GM13977 (cell line): Measurements from ENCODE around the gene VDAC1.

ENCODE experiments used
- DNase-seq: peaks from one replicate; pipeline ENCODE4 v3.0.0; 2012; ENCODE audit warnings: low spot score
- CTCF ChIP-seq: IDR thresholded peaks from 2 replicates; pipeline ENCODE4 v1.5.1; 2012; ENCODE audit warnings: mild to moderate bottlenecking, control low read depth; ENCODE audit not compliant: insufficient read depth; ENCODE audit errors: extremely low read depth, missing control alignments
- in situ Hi-C: fragments of 300-500 bp; cut with MboI; formaldehyde crosslinking; loops from one replicate; pipeline ENCODE4 v1.12.0; 2022; ENCODE audit warnings: low sequenced_read_pairs, low pct_unique_long_range_greater_than_20kb, mixed read lengths, inconsistent platforms; ENCODE audit not compliant: unreplicated experiment

VDAC1 gene

DNA sequence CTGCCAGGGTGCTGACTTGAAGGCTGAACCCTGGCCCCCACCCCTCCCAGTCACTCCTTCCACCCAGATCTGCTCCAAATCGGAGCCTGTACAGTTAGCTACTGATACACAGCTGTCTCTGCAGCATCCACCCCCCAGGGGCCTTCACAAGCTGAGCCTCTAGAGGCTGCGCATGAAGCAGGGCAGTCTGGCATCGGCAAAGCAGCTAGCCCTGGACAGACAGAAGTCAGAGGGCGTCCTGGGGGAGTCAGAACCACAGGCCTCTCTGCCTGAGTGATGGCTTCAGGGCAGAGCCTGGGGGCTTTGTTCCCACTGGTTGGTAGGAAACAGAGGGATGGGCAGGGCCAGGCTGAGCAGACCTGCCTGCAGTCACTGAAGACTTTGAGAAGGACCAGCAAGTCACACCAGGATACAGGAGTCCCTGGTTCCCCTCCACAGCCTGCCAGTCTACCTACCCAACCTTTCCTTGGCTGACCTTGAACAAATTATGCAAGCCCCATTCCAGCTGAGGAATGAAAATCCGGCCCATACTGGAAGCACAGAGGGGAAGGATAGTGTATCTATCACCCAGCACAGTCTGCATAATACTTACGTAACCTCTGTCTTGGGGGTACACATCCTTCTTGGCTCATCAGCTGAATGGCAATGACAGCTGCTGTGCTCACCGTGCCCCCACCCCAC lies 8.8 kb downstream of the VDAC1 start:
- no peak for DNase-seq
- in situ Hi-C loops = no loop called here
- TF ChIP-seq CTCF = no peak

GRCh38 chr5:133995341-133995740 lies 9.4 kb downstream of the VDAC1 start:
- TF ChIP-seq CTCF = no peak
- DNase-seq = no peak
- in situ Hi-C loops = no loop called here

- TF ChIP-seq CTCF = no peak
- in situ Hi-C loops = no loop called here
- no peak for DNase-seq
Observed at GRCh38 chr5:133994990-133995333, 9.8 kb downstream of the VDAC1 start.

- in situ Hi-C loops = no loop called here
- DNase-seq = no peak
- no peak for TF ChIP-seq CTCF
Observed at GRCh38 chr5:133994297-133994989, 10.3 kb downstream of the VDAC1 start.

GRCh38 chr5:133993185-133993936 lies 11.4 kb downstream of the VDAC1 start:
- no peak for DNase-seq
- no peak for TF ChIP-seq CTCF
- in situ Hi-C loops = no loop called here

GRCh38 chr5:133992429-133993155 lies 12.2 kb downstream of the VDAC1 start:
- TF ChIP-seq CTCF = no peak
- DNase-seq = no peak
- in situ Hi-C loops = no loop called here
